ENCODE data around the gene CACNB2. TPM values are rescaled to one million over a fixed set of nuclear protein-coding genes. Genes with fewer than 3 reads are reported as not detected.

The CACNB2 gene
- total RNA-seq, 1 donor from 2014 or later = 3.5 TPM

DNA sequence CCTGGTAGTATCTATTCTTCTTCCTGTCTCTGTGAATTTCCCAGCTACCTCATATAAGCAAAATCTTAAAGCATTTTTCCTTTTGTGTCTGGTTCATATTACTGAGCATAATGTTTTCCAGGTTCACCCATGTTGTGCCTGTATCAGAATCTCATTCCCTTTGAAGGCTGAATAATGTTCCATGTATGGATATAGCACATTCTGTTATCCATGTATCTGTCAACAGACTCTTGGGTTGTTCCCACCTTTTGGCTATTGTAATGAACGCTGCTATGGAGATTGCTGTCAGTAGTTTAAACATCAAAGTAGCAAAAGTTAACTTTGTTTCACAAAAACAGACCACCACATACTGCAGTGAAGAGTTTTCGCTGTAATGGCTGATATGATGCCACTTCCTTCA is 411.2 kb downstream of the CACNB2 start:
- Mint-ChIP-seq H3K4me3 (no peak overlapping the region), H3K9me3 (no peaks in the 10 kb centered on the region), H3K27ac (no peak overlapping the region), H3K4me1 (no peaks in the 10 kb centered on the region), H3K27me3 (ENCODE audit: insufficient read depth, low read depth) (no peaks in the 10 kb centered on the region), H3K36me3 (peaks cover 5% of the 10 kb centered on the region)
- no peak overlapping the region for H2AFZ ChIP-seq (replicated peaks)
- H3K36me3 ChIP-seq = peaks cover 8% of the 10 kb centered on the region
- no peaks in the 10 kb centered on the region for H3K4me1 ChIP-seq
- DNase-seq (ENCODE audit: low spot score) = no peak
- no peaks in the 10 kb centered on the region for H3K27me3 ChIP-seq
- TF ChIP-seq, protein P1, sequence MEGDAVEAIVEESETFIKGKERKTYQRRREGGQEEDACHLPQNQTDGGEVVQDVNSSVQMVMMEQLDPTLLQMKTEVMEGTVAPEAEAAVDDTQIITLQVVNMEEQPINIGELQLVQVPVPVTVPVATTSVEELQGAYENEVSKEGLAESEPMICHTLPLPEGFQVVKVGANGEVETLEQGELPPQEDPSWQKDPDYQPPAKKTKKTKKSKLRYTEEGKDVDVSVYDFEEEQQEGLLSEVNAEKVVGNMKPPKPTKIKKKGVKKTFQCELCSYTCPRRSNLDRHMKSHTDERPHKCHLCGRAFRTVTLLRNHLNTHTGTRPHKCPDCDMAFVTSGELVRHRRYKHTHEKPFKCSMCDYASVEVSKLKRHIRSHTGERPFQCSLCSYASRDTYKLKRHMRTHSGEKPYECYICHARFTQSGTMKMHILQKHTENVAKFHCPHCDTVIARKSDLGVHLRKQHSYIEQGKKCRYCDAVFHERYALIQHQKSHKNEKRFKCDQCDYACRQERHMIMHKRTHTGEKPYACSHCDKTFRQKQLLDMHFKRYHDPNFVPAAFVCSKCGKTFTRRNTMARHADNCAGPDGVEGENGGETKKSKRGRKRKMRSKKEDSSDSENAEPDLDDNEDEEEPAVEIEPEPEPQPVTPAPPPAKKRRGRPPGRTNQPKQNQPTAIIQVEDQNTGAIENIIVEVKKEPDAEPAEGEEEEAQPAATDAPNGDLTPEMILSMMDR (IDR thresholded peaks at IDR 0.05) = no peak
- TF ChIP-seq EZH2 (IDR thresholded peaks at IDR 0.05) (no peak), EZH2phosphoT487 (IDR thresholded peaks at IDR 0.05) (no peak)
- no peak overlapping the region for H3K9ac ChIP-seq
- no peak overlapping the region for H3K27ac ChIP-seq
- no peak overlapping the region for H3K4me3 ChIP-seq
- H4K20me1 ChIP-seq (ENCODE audit: low read depth) = no peaks in the 10 kb centered on the region
- no peaks in the 10 kb centered on the region for H3K79me2 ChIP-seq (ENCODE audit: low read depth)
- H3K4me2 ChIP-seq = no peak overlapping the region
- no peaks in the 10 kb centered on the region for H3F3A ChIP-seq (ENCODE audit: low read depth)
- no peaks in the 10 kb centered on the region for H3K9me3 ChIP-seq (ENCODE audit: low read depth)

DNA sequence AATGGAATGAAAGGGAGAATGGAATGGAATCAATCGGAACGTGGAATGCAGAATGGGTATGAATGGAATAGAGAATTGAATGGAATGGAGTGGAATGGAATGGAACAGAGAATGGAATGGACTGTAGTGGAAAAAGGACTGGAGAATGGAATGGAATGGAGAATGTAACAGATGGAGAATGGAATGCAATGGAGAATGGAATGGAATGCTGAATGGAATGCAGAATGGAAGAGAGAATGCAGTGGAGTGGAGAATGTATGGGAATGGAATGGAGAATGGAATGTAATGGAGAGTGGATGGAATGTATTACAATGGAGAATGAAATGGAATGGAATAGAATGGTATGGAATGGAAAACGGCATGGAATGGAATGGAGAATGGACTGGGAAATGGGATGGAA is 414.3 kb downstream of the CACNB2 start:
- no peak overlapping the region for H3K4me3 Mint-ChIP-seq
- H3K4me3 ChIP-seq = no peak overlapping the region

DNA sequence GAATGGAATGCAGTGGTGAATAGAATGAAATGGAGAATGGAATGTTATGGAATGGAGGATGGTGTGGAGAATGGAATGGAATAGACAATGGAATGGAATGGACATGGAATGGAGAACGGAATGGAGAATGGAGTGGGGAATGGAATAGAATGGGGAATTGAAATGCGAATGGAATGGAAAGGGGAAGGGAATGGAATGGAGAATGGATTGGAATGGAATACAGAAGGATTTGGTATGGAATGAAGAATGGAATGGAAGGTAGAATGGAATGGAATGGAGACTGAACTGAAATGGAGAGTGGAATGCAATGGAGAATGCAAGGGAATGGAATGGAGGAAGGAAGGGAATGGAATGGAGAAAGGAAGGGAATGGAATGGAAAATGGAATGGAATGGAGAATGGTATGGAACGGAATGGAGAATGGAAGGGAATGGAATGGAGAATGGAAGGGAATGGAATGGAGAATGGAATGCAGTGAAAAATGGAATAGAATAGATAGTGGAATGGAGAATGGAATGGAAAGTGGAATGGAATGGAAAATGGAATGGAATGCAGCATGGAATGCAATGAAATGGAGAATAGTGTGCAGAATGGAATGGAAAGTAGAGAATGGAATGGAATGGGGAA is 416.4 kb downstream of the CACNB2 start:
- Histone ChIP-seq H3F3A (ENCODE audit: low read depth) (no peaks in the 10 kb centered on the region), H2AFZ (replicated peaks) (no peak overlapping the region), H4K20me1 (ENCODE audit: low read depth) (no peaks in the 10 kb centered on the region), H3K4me3 (no peak overlapping the region), H3K9ac (no peak overlapping the region), H3K4me1 (no peaks in the 10 kb centered on the region), H3K4me2 (no peak overlapping the region), H3K9me3 (ENCODE audit: low read depth) (no peaks in the 10 kb centered on the region), H3K27me3 (no peaks in the 10 kb centered on the region), H3K79me2 (ENCODE audit: low read depth) (no peaks in the 10 kb centered on the region), H3K36me3 (peaks cover 8% of the 10 kb centered on the region), H3K27ac (no peak overlapping the region)
- Mint-ChIP-seq H3K36me3 (peaks cover under 1% of the 10 kb centered on the region), H3K4me1 (no peaks in the 10 kb centered on the region), H3K27ac (no peak overlapping the region), H3K9me3 (no peaks in the 10 kb centered on the region), H3K27me3 (ENCODE audit: insufficient read depth, low read depth) (no peaks in the 10 kb centered on the region), H3K4me3 (no peak overlapping the region)
- DNase-seq (ENCODE audit: low spot score) = no peak
- TF ChIP-seq EZH2 (IDR thresholded peaks at IDR 0.05) = no peak
- no peak for TF ChIP-seq EZH2phosphoT487 (IDR thresholded peaks at IDR 0.05)
- TF ChIP-seq, protein P1 (IDR thresholded peaks at IDR 0.05) = no peak

More for the DNA sequence above, 414.3 kb downstream of the CACNB2 start:
- H3K4me2 ChIP-seq = no peak overlapping the region
- H3K27ac Mint-ChIP-seq = no peak overlapping the region
- H3K27me3 Mint-ChIP-seq (ENCODE audit: insufficient read depth, low read depth) = no peaks in the 10 kb centered on the region
- H3F3A ChIP-seq (ENCODE audit: low read depth) = no peaks in the 10 kb centered on the region
- no peaks in the 10 kb centered on the region for H3K4me1 ChIP-seq
- DNase-seq (ENCODE audit: low spot score) = no peak
- no peaks in the 10 kb centered on the region for H4K20me1 ChIP-seq (ENCODE audit: low read depth)
- H3K9me3 ChIP-seq (ENCODE audit: low read depth) = no peaks in the 10 kb centered on the region
- H3K4me1 Mint-ChIP-seq = no peaks in the 10 kb centered on the region
- no peak overlapping the region for H3K27ac ChIP-seq
- no peaks in the 10 kb centered on the region for H3K27me3 ChIP-seq
- no peaks in the 10 kb centered on the region for H3K79me2 ChIP-seq (ENCODE audit: low read depth)
- H3K36me3 Mint-ChIP-seq = peaks cover 5% of the 10 kb centered on the region
- no peaks in the 10 kb centered on the region for H3K9me3 Mint-ChIP-seq
- no peak overlapping the region for H2AFZ ChIP-seq (replicated peaks)
- TF ChIP-seq, protein P1 (IDR thresholded peaks at IDR 0.05) = no peak
- no peak overlapping the region for H3K9ac ChIP-seq
- H3K36me3 ChIP-seq = peaks cover 8% of the 10 kb centered on the region

Measured in neural progenitor cell (in vitro differentiated cells).